HEK293 (cell line): ENCODE measurements around the gene DIDO1.

Experiments used
- TF ChIP-seq, protein P1 (sequence below): fragments of 450-650 bp; formaldehyde crosslinking; IDR thresholded peaks from 2 replicates; pipeline ENCODE4 v1.5.1; 2016; ENCODE audit warnings: missing biosample characterization, missing genetic modification characterization
- TF ChIP-seq, protein P2 (sequence below): fragments of 450-650 bp; formaldehyde crosslinking; conservative IDR thresholded peaks from 2 replicates; pipeline ENCODE4 v1.5.1; 2016; ENCODE audit warnings: low read depth, missing biosample characterization, missing genetic modification characterization

DNA sequence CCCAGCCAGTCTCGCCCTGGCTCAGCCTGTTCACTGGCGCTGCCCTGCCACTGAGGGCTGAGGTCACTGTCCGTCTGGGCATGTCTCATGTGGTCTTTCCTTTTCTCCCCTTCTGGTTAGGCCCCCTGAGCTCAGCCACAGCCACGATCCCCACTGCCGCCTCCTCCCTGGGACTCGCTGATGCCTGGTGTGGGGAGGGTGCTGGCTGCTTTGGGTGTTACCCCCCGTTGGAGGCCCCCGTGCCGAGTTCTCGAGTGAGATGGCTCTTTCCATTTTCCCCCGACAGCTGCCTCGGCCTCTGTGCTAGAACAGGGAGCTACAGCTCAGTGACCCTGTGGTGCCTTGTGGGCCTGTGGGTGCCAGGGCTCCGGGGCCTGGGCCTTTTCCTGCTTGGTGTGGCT lies 49.8 kb downstream of the DIDO1 start:
- TF ChIP-seq, protein P1, sequence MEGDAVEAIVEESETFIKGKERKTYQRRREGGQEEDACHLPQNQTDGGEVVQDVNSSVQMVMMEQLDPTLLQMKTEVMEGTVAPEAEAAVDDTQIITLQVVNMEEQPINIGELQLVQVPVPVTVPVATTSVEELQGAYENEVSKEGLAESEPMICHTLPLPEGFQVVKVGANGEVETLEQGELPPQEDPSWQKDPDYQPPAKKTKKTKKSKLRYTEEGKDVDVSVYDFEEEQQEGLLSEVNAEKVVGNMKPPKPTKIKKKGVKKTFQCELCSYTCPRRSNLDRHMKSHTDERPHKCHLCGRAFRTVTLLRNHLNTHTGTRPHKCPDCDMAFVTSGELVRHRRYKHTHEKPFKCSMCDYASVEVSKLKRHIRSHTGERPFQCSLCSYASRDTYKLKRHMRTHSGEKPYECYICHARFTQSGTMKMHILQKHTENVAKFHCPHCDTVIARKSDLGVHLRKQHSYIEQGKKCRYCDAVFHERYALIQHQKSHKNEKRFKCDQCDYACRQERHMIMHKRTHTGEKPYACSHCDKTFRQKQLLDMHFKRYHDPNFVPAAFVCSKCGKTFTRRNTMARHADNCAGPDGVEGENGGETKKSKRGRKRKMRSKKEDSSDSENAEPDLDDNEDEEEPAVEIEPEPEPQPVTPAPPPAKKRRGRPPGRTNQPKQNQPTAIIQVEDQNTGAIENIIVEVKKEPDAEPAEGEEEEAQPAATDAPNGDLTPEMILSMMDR = no peak
- TF ChIP-seq, protein P2, sequence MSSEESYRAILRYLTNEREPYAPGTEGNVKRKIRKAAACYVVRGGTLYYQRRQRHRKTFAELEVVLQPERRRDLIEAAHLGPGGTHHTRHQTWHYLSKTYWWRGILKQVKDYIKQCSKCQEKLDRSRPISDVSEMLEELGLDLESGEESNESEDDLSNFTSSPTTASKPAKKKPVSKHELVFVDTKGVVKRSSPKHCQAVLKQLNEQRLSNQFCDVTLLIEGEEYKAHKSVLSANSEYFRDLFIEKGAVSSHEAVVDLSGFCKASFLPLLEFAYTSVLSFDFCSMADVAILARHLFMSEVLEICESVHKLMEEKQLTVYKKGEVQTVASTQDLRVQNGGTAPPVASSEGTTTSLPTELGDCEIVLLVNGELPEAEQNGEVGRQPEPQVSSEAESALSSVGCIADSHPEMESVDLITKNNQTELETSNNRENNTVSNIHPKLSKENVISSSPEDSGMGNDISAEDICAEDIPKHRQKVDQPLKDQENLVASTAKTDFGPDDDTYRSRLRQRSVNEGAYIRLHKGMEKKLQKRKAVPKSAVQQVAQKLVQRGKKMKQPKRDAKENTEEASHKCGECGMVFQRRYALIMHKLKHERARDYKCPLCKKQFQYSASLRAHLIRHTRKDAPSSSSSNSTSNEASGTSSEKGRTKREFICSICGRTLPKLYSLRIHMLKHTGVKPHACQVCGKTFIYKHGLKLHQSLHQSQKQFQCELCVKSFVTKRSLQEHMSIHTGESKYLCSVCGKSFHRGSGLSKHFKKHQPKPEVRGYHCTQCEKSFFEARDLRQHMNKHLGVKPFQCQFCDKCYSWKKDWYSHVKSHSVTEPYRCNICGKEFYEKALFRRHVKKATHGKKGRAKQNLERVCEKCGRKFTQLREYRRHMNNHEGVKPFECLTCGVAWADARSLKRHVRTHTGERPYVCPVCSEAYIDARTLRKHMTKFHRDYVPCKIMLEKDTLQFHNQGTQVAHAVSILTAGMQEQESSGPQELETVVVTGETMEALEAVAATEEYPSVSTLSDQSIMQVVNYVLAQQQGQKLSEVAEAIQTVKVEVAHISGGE (tag by site-specific recombination) = no peak
